Measurements from ENCODE around the gene HGFAC. TPM values are rescaled to one million over a fixed set of nuclear protein-coding genes. Genes with fewer than 3 reads are reported as not detected.

HGFAC gene
- total RNA-seq, 6 donors from 2014 or later = 0.20 to 1.1 (median 0.49) TPM; not detected in 1

- Histone ChIP-seq H3K4me3 (peak within 1 kb of the TSS; percentile 12 to 58 (median 48)), H3K36me3 (no peaks in the 10 kb centered on the region), H3K9me3 (no peaks in the 10 kb centered on the region), H3K4me1 (peaks cover 7 to 30% (median 23%) of the 10 kb centered on the region in 4 donors), H3K27me3 (peaks cover 0 to 12% (median 5%) of the 10 kb centered on the region in 4 donors), H3K27ac (peak within 1 kb of the TSS in 3 of 4 donors; percentile 37 to 64 (median 53))
- WGBS, 2 donors = 9 to 10% methylated on average over 17 to 30 of the region's 44 CpGs
- DNase-seq = peak; percentile 54 to 91
- TF ChIP-seq POLR2AphosphoS5 (IDR thresholded peaks at IDR 0.05) (no peak), EP300 (IDR thresholded peaks at IDR 0.05) (no peak), CTCF (IDR thresholded peaks at IDR 0.05) (no peak), POLR2A (IDR thresholded peaks at IDR 0.05) (no peak)
- peak in 1 of 2 donors; percentile 43 for ATAC-seq (ENCODE audit: low FRiP score in 2 of 2)
Observed at GRCh38 chr4:3462790-3463415, 21.1 kb downstream of the HGFAC start, which contains the start of gene DOK7. TSS of gene DOK7 (plus strand) at chr4:3463306. CDS start at chr4:3463376, 70 bp downstream.

- H3K4me1 ChIP-seq = peaks cover 7 to 30% (median 23%) of the 10 kb centered on the region in 4 donors
- no peak for ATAC-seq (ENCODE audit: low FRiP score in 2 of 2)
- TF ChIP-seq POLR2A (IDR thresholded peaks at IDR 0.05) = no peak
- no peak for TF ChIP-seq POLR2AphosphoS5 (IDR thresholded peaks at IDR 0.05)
- TF ChIP-seq EP300 (IDR thresholded peaks at IDR 0.05) = no peak
- TF ChIP-seq CTCF (IDR thresholded peaks at IDR 0.05) = no peak
- WGBS, 2 donors = 59 to 93% methylated on average over 3 to 6 of the region's 43 CpGs
- H3K27me3 ChIP-seq = peaks cover 0 to 12% (median 5%) of the 10 kb centered on the region in 4 donors
- peak overlapping the region in 3 of 4 donors; percentile 40 to 58 (median 56) for H3K4me3 ChIP-seq
- H3K27ac ChIP-seq = peak overlapping the region in 3 of 4 donors; percentile 0 to 37 (median 11)
- peak in 1 of 2 donors; percentile 79 for DNase-seq
- H3K9me3 ChIP-seq = no peaks in the 10 kb centered on the region
- H3K36me3 ChIP-seq = no peaks in the 10 kb centered on the region
Observed at GRCh38 chr4:3463556-3464348, 22.0 kb downstream of the HGFAC start.

GRCh38 chr4:3464349-3464905 is 22.7 kb downstream of the HGFAC start:
- WGBS, 2 donors = 83 to 88% methylated on average over 13 to 14 of the region's 15 CpGs
- Histone ChIP-seq H3K36me3 (no peaks in the 10 kb centered on the region), H3K9me3 (no peaks in the 10 kb centered on the region), H3K27ac (no peak overlapping the region), H3K27me3 (peaks cover 0 to 12% (median 5%) of the 10 kb centered on the region in 4 donors), H3K4me3 (peak overlapping the region in 2 of 4 donors; percentile 56 to 58), H3K4me1 (peaks cover 7 to 30% (median 23%) of the 10 kb centered on the region in 4 donors)
- DNase-seq (peak in 1 of 2 donors; percentile 76), ATAC-seq (ENCODE audit: low FRiP score in 2 of 2) (no peak)
- TF ChIP-seq POLR2A (IDR thresholded peaks at IDR 0.05) (no peak), EP300 (IDR thresholded peaks at IDR 0.05) (no peak), POLR2AphosphoS5 (IDR thresholded peaks at IDR 0.05) (no peak), CTCF (IDR thresholded peaks at IDR 0.05) (no peak)

GRCh38 chr4:3464911-3465697 is 23.3 kb downstream of the HGFAC start:
- TF ChIP-seq EP300 (IDR thresholded peaks at IDR 0.05) (no peak), POLR2AphosphoS5 (IDR thresholded peaks at IDR 0.05) (no peak), POLR2A (IDR thresholded peaks at IDR 0.05) (no peak), CTCF (IDR thresholded peaks at IDR 0.05) (no peak)
- Histone ChIP-seq H3K27ac (no peak overlapping the region), H3K9me3 (no peaks in the 10 kb centered on the region), H3K4me3 (no peak overlapping the region), H3K4me1 (peaks cover 7 to 30% (median 26%) of the 10 kb centered on the region in 4 donors), H3K27me3 (peaks cover 0 to 12% (median 5%) of the 10 kb centered on the region in 4 donors), H3K36me3 (no peaks in the 10 kb centered on the region)
- ATAC-seq (ENCODE audit: low FRiP score in 2 of 2) = no peak
- 92 to 96% methylated on average over 17 to 21 of the region's 21 CpGs for WGBS, 2 donors
- DNase-seq = peak in 1 of 2 donors; percentile 64

Data from upper lobe of left lung (tissue), 6 donors.